Measurements from ENCODE around the gene EXOSC7.

GRCh38 chr3:44982817-44983216, 6.8 kb downstream of the EXOSC7 start:
- TF ChIP-seq CTCF (IDR thresholded peaks at IDR 0.05): no peak
- TF ChIP-seq POLR2A (IDR thresholded peaks at IDR 0.05): no peak

Measured in heart left ventricle (tissue), 13 donors.